ENCODE results near the gene CRYBB1. TPM values are rescaled to one million over a fixed set of nuclear protein-coding genes. Genes with fewer than 3 reads are reported as not detected.

CRYBB1 gene
- total and polyA plus RNA-seq, 2 donors (not counting 3 experiments of a cell fraction or from before 2014, with no cell fraction given) = not detected

DNA sequence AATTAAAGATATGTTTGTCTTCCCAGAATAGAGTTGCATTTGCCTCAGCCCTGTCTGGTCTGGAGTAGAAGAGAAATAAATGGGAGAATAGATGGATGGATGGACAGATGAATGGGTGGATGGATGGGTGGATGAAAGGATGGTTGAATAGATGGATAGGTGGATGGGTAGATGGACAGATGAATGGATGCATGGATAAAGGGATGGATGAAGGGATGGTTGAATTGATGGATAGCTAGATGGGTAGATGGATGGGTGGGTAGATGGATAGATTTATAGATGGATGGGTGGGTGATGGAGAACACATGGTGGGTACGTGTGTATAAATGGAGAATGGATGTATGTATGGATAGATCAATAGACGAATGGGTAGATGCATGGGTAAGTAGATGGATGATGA, 8.5 kb downstream of the CRYBB1 start:
- Histone ChIP-seq H3K27ac (ENCODE audit: insufficient read depth, low read depth, low read length) (no peak overlapping the region), H3K4me1 (ENCODE audit: control insufficient read depth, extremely low read depth, insufficient read depth, low read length) (no peaks in the 10 kb centered on the region), H3K27me3 (ENCODE audit: control insufficient read depth in 2 of 2, insufficient read depth in 2 of 2, low read length in 2 of 2) (peaks cover 6 to 10% of the 10 kb centered on the region in 2 experiments), H3K9me3 (replicated peaks; ENCODE audit: control insufficient read depth, insufficient read depth, low read length) (no peaks in the 10 kb centered on the region), H4K20me1 (replicated peaks; ENCODE audit: control insufficient read depth, extremely low read depth, insufficient read depth, low read length) (no peaks in the 10 kb centered on the region), H3K79me2 (ENCODE audit: control insufficient read depth, insufficient read depth, low read length) (no peaks in the 10 kb centered on the region), H3K9me1 (replicated peaks; ENCODE audit: control insufficient read depth, extremely low read depth, insufficient read depth, low read length) (no peaks in the 10 kb centered on the region), H3K9ac (replicated peaks; ENCODE audit: extremely low read depth, insufficient read depth, low read length) (no peak overlapping the region), H3K4me2 (ENCODE audit: insufficient read depth, low read length) (no peak overlapping the region), H3K36me3 (ENCODE audit: control insufficient read depth in 2 of 2, extremely low read depth in 1 of 2, insufficient read depth in 2 of 2, low read length in 2 of 2) (no peaks in the 10 kb centered on the region), H2AFZ (ENCODE audit: low read depth, low read length) (no peak overlapping the region), H3K4me3 (replicated peaks in 1 of 3; ENCODE audit: insufficient read depth in 1 of 3, low read depth in 1 of 3, low read length in 3 of 3) (no peak overlapping the region)
- dilution Hi-C loops (cut with MboI; ENCODE audit: extremely low pct_ligation_motif_present, low sequenced_read_pairs) (no loop called here), intact Hi-C loops (cut with micrococcal nuclease) (no loop called here)
- DNase-seq (ENCODE audit: low read depth, low spot score) = no peak
- ChIA-PET CTCF (no interaction called here), POLR2A (no interaction called here)
- no TSS peak for BruUV-seq (replicated peaks)
- FAIRE-seq = no peak
- TF ChIP-seq POLR2AphosphoS5 (IDR thresholded peaks at IDR 0.05; ENCODE audit: insufficient read depth, low read depth, low read length) = no peak
- no peak for TF ChIP-seq GATA2 (IDR thresholded peaks at IDR 0.05; ENCODE audit: insufficient read depth, insufficient read length, low read depth, low read length)
- TF ChIP-seq EZH2 (IDR thresholded peaks at IDR 0.05; ENCODE audit: borderline replicate concordance, low read depth, low read length, severe bottlenecking) = no peak
- TF ChIP-seq MAX (IDR thresholded peaks at IDR 0.05; ENCODE audit: insufficient read depth, insufficient read length) = no peak
- TF ChIP-seq POLR2A (IDR thresholded peaks at IDR 0.05; ENCODE audit: low read depth, low read length) = no peak
- TF ChIP-seq JUN (IDR thresholded peaks at IDR 0.05; ENCODE audit: borderline replicate concordance, insufficient read depth, insufficient read length, low read depth) = no peak

DNA sequence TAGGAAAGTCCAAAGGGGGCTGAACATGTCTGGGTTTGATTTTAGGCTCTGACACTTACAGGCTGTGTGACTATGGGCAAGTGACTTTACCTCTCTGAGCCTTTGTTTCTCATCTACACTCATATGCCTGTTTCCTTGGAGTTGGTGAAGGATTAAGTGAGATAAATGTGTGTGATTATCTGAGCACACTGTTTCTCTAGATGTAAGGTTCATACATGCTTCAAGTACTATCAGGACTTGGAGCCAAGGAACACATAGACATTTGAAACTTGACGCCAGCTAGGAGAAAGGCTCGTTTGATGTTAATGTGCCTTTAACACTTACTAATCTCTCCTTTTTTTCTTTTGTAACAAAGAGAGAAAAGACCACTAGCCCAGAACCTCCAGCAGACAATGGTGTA, 9.7 kb downstream of the CRYBB1 start:
- H3K79me2 ChIP-seq (ENCODE audit: control insufficient read depth, insufficient read depth, low read length) = no peaks in the 10 kb centered on the region
- dilution Hi-C loops (cut with MboI; ENCODE audit: extremely low pct_ligation_motif_present, low sequenced_read_pairs) = no loop called here
- DNase-seq (ENCODE audit: low read depth, low spot score) = no peak
- no peaks in the 10 kb centered on the region for H4K20me1 ChIP-seq (replicated peaks; ENCODE audit: control insufficient read depth, extremely low read depth, insufficient read depth, low read length)
- ChIA-PET POLR2A (no interaction called here), CTCF (no interaction called here)
- no peak overlapping the region for H3K4me2 ChIP-seq (ENCODE audit: insufficient read depth, low read length)
- no peaks in the 10 kb centered on the region for H3K9me3 ChIP-seq (replicated peaks; ENCODE audit: control insufficient read depth, insufficient read depth, low read length)
- no peaks in the 10 kb centered on the region for H3K36me3 ChIP-seq (ENCODE audit: control insufficient read depth in 2 of 2, extremely low read depth in 1 of 2, insufficient read depth in 2 of 2, low read length in 2 of 2)
- H2AFZ ChIP-seq (ENCODE audit: low read depth, low read length) = no peak overlapping the region
- intact Hi-C loops (cut with micrococcal nuclease) = no loop called here
- BruUV-seq (replicated peaks) = no TSS peak
- FAIRE-seq = no peak
- no peak for TF ChIP-seq FOS (IDR thresholded peaks at IDR 0.05; ENCODE audit: borderline replicate concordance, insufficient read depth, low read length)
- no peak for TF ChIP-seq MAX (IDR thresholded peaks at IDR 0.05; ENCODE audit: insufficient read depth, insufficient read length)
- no peak for TF ChIP-seq POLR2A (IDR thresholded peaks at IDR 0.05; ENCODE audit: low read depth, low read length)
- TF ChIP-seq POLR2AphosphoS5 (IDR thresholded peaks at IDR 0.05; ENCODE audit: insufficient read depth, low read depth, low read length) = no peak
- no peak for TF ChIP-seq GATA2 (IDR thresholded peaks at IDR 0.05; ENCODE audit: insufficient read depth, insufficient read length, low read depth, low read length)
- TF ChIP-seq MYC (IDR thresholded peaks at IDR 0.05; ENCODE audit: low read depth, low read length) = no peak
- no peak for TF ChIP-seq CTCF (IDR thresholded peaks at IDR 0.05; ENCODE audit: extremely low read depth in 1 of 2, insufficient read depth in 1 of 2, low read depth in 1 of 2, low read length in 2 of 2)
- TF ChIP-seq JUN (IDR thresholded peaks at IDR 0.05; ENCODE audit: borderline replicate concordance, insufficient read depth, insufficient read length, low read depth) = no peak
- no peak for TF ChIP-seq EZH2 (IDR thresholded peaks at IDR 0.05; ENCODE audit: borderline replicate concordance, low read depth, low read length, severe bottlenecking)
- H3K9me1 ChIP-seq (replicated peaks; ENCODE audit: control insufficient read depth, extremely low read depth, insufficient read depth, low read length) = no peaks in the 10 kb centered on the region
- no peak overlapping the region for H3K27ac ChIP-seq (ENCODE audit: insufficient read depth, low read depth, low read length)
- no peak overlapping the region for H3K4me3 ChIP-seq (replicated peaks in 1 of 3; ENCODE audit: insufficient read depth in 1 of 3, low read depth in 1 of 3, low read length in 3 of 3)
- H3K27me3 ChIP-seq (ENCODE audit: control insufficient read depth in 2 of 2, insufficient read depth in 2 of 2, low read length in 2 of 2) = peaks cover 3 to 8% of the 10 kb centered on the region in 2 experiments
- no peak overlapping the region for H3K9ac ChIP-seq (replicated peaks; ENCODE audit: extremely low read depth, insufficient read depth, low read length)
- no peaks in the 10 kb centered on the region for H3K4me1 ChIP-seq (ENCODE audit: control insufficient read depth, extremely low read depth, insufficient read depth, low read length)

Measured in endothelial cell of umbilical vein (primary cell).